DOHH2 (cell line): ENCODE measurements around the gene APOBEC3A.
A peak's percentile ranks its signal among the peaks of the same experiment; 100 is the strongest.

ENCODE experiments used
- H3F3A ChIP-seq: fragments of 200-600 bp; sonication (generic), shearing (Covaris generic); 2 replicates; pipeline ENCODE4 v1.6.0; 2016; ENCODE audit warnings: antibody characterized with exemption, mild to moderate bottlenecking; ENCODE audit not compliant: control insufficient read depth, insufficient read depth
- H3K27ac ChIP-seq: fragments of 200-600 bp; sonication (generic); 2 replicates; pipeline ENCODE4 v1.5.1; 2014; ENCODE audit warnings: low read depth, mild to moderate bottlenecking, low read length, moderate library complexity
- H3K27me3 ChIP-seq: fragments of 200-600 bp; sonication (generic); 2 replicates; pipeline ENCODE4 v1.6.1; 2014; ENCODE audit warnings: mild to moderate bottlenecking, low read length, mixed read lengths; ENCODE audit not compliant: control insufficient read depth
- H3K36me3 ChIP-seq: fragments of 200-600 bp; sonication (generic); 2 replicates; pipeline ENCODE4 v1.6.1; 2014; ENCODE audit warnings: mild to moderate bottlenecking, low read length, moderate library complexity, mixed read lengths; ENCODE audit not compliant: control insufficient read depth
- H3K4me1 ChIP-seq: fragments of 200-600 bp; sonication (generic); 2 replicates; pipeline ENCODE4 v1.6.1; 2014; ENCODE audit warnings: mild to moderate bottlenecking, low read length, mixed read lengths; ENCODE audit not compliant: control insufficient read depth
- H3K4me2 ChIP-seq: fragments of 200-600 bp; sonication (generic); 2 replicates; pipeline ENCODE4 v1.6.0; 2014; ENCODE audit warnings: mild to moderate bottlenecking, low read length, moderate library complexity
- H3K4me3 ChIP-seq: fragments of 200-600 bp; sonication (generic); 2 replicates; pipeline ENCODE4 v1.5.1; 2014; ENCODE audit warnings: mild to moderate bottlenecking, low read length, mixed read lengths
- H3K79me2 ChIP-seq: fragments of 200-600 bp; sonication (generic); 2 replicates; pipeline ENCODE4 v1.6.1; 2014; ENCODE audit warnings: mild to moderate bottlenecking, low read length, mixed read lengths; ENCODE audit not compliant: control insufficient read depth
- H3K9me2 ChIP-seq: fragments of 200-600 bp; sonication (generic); replicated peaks from 2 replicates; pipeline ENCODE4 v1.6.1; 2014; ENCODE audit warnings: mild to moderate bottlenecking, low read length, mixed read lengths; ENCODE audit not compliant: control insufficient read depth
- H3K9me3 ChIP-seq: fragments of 200-600 bp; sonication (generic); 2 replicates; pipeline ENCODE4 v1.6.1; 2014; ENCODE audit warnings: antibody characterized with exemption, low read length, mixed read lengths; ENCODE audit not compliant: control insufficient read depth, insufficient read depth
- H4K20me1 ChIP-seq: fragments of 200-600 bp; sonication (generic); 2 replicates; pipeline ENCODE4 v1.6.0; 2014; ENCODE audit warnings: low read depth, mild to moderate bottlenecking, antibody characterized with exemption, low read length, moderate library complexity; ENCODE audit not compliant: control insufficient read depth, insufficient read depth
- CTCF ChIP-seq: fragments of 200-600 bp; sonication (generic); IDR thresholded peaks from one replicate; pipeline ENCODE4 v1.5.1; 2014; ENCODE audit warnings: antibody characterized with exemption, mild to moderate bottlenecking, low read depth, low read length; ENCODE audit not compliant: poor library complexity, severe bottlenecking
- EZH2phosphoT487 ChIP-seq: fragments of 200-600 bp; sonication (generic); IDR thresholded peaks from 2 replicates; pipeline ENCODE4 v1.6.1; 2017; ENCODE audit warnings: borderline replicate concordance, mild to moderate bottlenecking, antibody characterized with exemption, low read length, moderate library complexity, mixed read lengths

Gene APOBEC3A

DNA sequence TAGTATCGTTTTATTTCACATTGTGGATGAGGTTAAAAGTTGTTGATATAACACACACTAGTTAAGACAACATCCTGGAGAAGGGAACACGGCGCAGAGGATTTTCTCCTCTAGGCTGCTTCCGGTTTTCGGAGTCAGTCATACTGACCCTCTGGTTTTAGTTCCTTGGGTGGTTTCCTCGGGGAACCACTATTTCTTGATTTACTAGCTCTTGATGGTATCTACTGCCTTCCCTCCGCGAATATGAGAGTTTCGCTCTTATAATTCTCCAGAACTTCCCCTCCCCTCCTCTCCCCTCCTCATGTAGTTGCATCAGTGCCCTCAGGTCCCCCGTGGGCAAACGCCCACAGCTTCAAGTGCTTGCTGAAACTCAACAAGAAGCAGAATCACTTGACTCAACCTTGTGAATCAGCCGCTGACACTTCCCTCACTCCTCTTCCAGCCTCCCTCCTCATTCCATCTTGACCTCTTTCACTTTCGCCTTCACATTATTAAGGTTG, 15.9 kb upstream of the APOBEC3A start:
- no peak overlapping the region for H3K27ac ChIP-seq

DNA sequence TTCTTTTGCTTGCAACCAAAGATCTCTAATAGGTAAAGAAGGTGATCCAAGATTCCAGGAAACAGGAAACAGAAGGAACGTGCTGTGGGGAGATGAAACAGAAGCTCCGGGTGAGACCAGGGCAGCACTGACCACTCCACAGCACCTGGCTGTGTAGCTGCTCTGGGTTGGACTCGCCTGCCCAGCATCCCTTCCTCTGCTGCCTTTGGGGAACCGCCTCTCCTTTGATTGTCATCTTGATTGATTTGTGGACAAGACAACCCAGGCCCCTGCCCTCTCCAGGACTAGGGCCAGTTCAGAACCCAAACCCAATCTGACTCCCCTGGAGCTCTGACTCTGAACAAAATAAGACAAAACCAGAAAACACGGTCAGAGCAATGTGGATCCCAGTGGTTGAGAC, 14.7 kb upstream of the APOBEC3A start:
- peaks cover 3% of the 10 kb centered on the region; the same call in 1 of the 2 replicates for H3F3A ChIP-seq
- no peak overlapping the region for H3K4me2 ChIP-seq
- 0 out of 2 replicates have a peak, but pooled peaks cover 3% of the 10 kb centered on the region for H4K20me1 ChIP-seq
- peaks cover 52% of the 10 kb centered on the region for H3K27me3 ChIP-seq
- no peaks in the 10 kb centered on the region for H3K9me3 ChIP-seq
- no peaks in the 10 kb centered on the region for H3K79me2 ChIP-seq
- no peak overlapping the region for H3K4me3 ChIP-seq
- H3K36me3 ChIP-seq = no peaks in the 10 kb centered on the region
- no peaks in the 10 kb centered on the region for H3K9me2 ChIP-seq
- no peak for TF ChIP-seq CTCF
- TF ChIP-seq EZH2phosphoT487 = no peak
- no peak overlapping the region for H3K27ac ChIP-seq
- H3K4me1 ChIP-seq = peaks cover 12% of the 10 kb centered on the region; the same call in 1 of the 2 replicates

More for the DNA sequence above, 15.9 kb upstream of the APOBEC3A start:
- 0 out of 2 replicates have a peak, but pooled peaks cover 3% of the 10 kb centered on the region for H4K20me1 ChIP-seq
- H3K9me2 ChIP-seq = no peaks in the 10 kb centered on the region
- H3K4me1 ChIP-seq = peaks cover 12% of the 10 kb centered on the region; the same call in 1 of the 2 replicates
- peaks cover 44% of the 10 kb centered on the region for H3K27me3 ChIP-seq
- peak overlapping the region; percentile 1; the same call in 1 of the 2 replicates for H3K4me2 ChIP-seq
- TF ChIP-seq CTCF (no peak), EZH2phosphoT487 (no peak)
- H3K36me3 ChIP-seq = no peaks in the 10 kb centered on the region
- H3K9me3 ChIP-seq = no peaks in the 10 kb centered on the region
- no peak overlapping the region for H3K4me3 ChIP-seq
- H3F3A ChIP-seq = peaks cover 3% of the 10 kb centered on the region; the same call in 1 of the 2 replicates
- no peaks in the 10 kb centered on the region for H3K79me2 ChIP-seq

DNA sequence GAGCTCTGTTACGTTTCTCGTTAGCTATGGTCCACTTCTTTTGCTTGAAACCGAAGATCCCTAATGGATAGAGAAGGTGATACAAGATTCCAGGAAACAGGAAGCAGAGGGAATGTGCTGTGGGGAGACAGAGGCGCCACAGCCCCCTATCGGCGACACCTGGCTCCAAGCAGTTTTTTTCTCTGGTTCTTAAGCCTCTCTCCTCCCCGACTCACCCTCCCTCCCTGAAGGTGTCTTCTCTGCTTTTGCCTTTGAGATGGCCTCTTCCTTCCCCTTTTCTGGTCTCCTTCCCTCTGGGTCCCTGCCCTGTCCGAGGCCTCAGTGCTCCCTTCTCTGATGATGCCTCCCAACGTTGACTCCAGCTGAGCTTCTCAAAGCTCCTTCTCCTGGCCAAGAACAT, 14.2 kb upstream of the APOBEC3A start:
- TF ChIP-seq EZH2phosphoT487 = no peak
- TF ChIP-seq CTCF = peak; percentile 43
- no peak overlapping the region for H3K27ac ChIP-seq
- no peak overlapping the region for H3K4me2 ChIP-seq
- H3K4me3 ChIP-seq = no peak overlapping the region
- H3F3A ChIP-seq = peaks cover 3% of the 10 kb centered on the region; the same call in 1 of the 2 replicates
- H3K4me1 ChIP-seq = peaks cover 12% of the 10 kb centered on the region; the same call in 1 of the 2 replicates
- H4K20me1 ChIP-seq = 0 out of 2 replicates have a peak, but pooled peaks cover 3% of the 10 kb centered on the region
- H3K27me3 ChIP-seq = peaks cover 57% of the 10 kb centered on the region
- H3K9me2 ChIP-seq = no peaks in the 10 kb centered on the region
- H3K79me2 ChIP-seq = no peaks in the 10 kb centered on the region
- H3K36me3 ChIP-seq = no peaks in the 10 kb centered on the region
- H3K9me3 ChIP-seq = no peaks in the 10 kb centered on the region
